GM18858 (cell line): ENCODE results near the gene REXO4.
"Not testable (repeated sequence)": the region's sequence is repeated elsewhere in the genome, so short reads cannot be mapped to it uniquely, and the experiment has no call there.

Experiments
- ATAC-seq: cut with Tn5 transposase; IDR thresholded peaks from one replicate; pipeline ENCODE4 v1.9.1; 2021; ENCODE audit not compliant: unreplicated experiment

REXO4 gene

DNA sequence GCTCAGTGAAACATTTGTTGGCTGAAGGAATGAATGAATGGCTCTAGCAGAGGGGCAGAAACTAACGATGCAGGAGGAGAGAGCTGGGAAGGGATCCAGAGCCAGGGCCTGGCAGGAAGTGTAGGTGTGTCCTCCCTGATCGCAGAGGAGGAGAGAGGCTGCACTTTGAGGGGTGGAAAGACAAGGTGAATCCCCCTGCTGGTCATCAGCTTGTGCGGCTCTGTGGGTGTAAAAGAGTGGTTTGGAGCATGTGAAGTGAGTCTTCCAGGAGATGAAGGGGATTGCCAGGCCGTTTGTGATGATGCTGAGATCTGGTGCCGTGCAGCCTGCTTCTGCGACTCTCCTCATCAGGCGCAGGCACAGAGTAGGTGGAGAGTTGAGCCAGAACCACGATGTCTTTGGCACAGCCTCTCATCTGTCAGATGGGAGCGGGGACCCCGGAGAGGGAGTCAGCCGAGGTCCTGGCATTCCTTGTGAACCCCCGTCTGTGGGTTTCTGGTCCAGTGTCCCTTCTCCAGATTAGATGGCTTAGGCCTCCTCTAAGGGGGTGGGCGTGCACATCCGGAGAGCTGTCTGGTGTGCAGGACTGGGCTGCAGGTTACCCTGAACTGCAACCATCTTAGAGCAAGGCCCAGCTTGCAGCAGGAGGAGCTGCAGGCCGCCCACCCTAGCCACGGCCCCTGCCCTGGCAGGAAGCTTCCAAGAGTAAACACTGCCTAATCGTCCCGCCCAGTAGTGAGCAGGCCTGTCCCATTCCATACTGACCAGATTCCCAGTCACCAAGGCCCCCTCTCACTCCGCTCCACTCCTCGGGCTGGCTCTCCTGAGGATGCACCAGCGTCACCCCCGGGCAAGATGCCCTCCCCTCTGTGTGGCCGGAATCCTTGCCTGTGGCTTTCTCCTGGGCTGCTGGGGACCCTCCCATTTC lies 4.1 kb upstream of the REXO4 start, which contains the start of gene ADAMTS13:
TSS of gene ADAMTS13 (plus strand) at position 753 of the 928 bp plus-strand sequence. CDS start at position 830, 77 bp downstream.
- no peak for ATAC-seq

DNA sequence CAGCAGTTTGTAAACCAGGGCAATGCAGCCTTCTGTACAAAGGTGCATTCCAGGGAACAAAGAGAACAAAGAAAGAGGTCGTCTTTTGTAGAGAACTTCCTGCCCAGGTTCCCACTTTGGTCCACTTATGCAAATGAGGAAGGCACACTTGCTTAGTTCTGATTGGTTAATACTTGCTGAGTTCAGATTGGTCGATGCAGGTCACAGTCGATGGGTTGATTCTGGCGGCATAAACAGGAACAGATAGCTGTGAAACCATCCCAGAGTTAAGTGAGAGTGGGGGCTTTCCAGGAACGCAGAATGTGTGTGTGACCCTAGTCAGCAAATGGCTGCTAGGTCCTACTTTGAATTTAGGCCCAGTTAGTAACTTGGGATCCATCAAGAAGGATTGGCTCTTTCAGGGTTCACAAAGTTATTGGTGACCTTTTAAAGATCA lies 2.6 kb upstream of the REXO4 start:
- no peak for ATAC-seq

DNA sequence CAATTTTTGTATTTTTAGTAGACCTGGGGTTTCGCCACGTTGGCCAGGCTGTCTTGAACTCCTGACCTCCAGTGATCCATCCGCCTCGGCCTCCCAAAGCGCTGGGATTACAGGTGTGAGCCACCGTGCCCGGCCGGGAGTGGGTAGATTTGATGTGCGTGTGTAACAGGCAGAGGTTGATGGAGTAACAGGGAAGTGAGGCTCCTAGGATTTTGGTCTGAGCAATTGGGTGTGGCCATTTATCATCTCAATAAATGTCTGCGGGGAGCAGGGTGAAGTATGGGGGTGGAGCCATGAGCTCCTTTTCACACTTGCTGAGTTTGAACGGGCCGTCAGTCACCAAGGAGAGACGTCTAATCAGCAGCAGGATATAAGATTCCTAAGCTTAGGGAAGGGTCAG lies 1.2 kb upstream of the REXO4 start:
- ATAC-seq: no peak

DNA sequence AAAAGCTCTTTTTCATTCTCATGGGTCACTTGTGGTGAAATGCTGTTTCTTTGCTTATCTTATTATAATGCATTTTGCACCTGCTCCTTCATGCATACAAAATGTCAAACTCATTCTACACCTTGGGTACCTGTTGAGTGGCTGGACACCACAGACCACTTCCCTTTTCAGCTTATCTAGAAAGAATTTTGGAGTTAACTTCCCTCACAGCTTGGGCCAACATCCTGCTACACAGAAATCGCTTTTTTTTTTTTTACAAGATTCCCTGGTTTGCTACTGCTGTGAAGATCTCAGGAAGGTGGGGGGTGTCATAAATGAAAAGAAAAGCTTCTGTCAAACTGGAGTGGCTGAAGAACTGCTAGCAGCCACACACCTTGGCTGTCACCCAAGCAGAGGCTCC lies 2.6 kb downstream of the REXO4 start:
- no peak for ATAC-seq

DNA sequence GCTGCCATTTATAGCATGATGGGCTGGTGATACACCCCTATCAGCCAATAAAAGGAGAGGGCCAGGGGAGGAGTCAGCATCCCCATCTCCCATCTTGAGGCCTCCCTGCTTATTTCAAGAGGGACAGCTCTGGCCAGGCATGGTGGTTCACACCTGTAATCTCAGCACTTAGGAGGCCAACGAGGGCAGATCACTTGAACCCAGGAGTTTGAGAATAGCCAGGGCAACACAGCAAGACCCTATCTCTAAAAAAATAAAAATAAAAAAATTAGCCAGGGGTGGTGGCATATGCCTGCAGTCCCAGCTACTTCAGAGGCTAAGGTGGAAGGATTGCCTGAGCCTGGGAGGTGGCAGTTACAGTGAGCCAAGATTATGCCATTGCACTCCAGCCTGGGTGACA lies 9.8 kb downstream of the REXO4 start:
- ATAC-seq: no peak

DNA sequence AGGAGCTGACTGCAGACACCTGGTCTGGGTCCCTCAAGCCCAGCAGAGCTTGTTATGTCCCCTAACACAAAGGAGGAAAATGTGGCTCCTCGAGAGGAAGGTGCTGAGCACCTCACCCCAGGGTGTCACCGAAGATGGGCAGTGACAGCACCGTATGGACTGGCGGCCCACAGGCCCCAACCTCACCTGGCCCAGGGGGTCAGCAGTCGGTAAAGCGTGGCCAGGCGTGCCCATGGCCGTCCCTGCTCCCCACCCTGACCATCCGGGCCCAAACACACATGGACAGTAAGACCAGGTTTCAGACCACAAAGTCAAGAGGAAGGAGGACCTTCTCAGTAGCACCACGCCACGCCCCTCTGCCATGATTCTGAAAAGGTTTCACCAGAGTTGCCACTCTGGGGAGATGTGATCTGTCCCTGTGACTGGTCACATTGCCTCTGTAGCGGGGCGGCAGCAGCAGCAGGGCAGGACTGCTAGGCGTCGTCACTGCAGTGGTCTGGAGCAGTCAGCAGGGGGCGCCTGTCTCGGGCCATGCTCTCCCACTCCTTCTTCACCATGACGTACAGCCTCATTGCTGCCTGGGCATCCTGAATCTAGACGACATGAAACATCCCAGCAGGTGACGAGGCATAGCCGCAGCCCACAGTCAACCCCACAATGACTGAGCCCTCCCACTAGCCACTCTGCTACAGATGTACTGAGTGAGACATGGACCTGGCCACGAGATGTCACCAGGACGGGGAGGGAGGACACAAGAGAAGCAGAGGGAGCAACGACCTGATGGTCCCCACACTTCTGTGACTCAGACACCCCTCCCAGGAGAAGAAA lies 11.1 kb downstream of the REXO4 start:
- no peak for ATAC-seq

DNA sequence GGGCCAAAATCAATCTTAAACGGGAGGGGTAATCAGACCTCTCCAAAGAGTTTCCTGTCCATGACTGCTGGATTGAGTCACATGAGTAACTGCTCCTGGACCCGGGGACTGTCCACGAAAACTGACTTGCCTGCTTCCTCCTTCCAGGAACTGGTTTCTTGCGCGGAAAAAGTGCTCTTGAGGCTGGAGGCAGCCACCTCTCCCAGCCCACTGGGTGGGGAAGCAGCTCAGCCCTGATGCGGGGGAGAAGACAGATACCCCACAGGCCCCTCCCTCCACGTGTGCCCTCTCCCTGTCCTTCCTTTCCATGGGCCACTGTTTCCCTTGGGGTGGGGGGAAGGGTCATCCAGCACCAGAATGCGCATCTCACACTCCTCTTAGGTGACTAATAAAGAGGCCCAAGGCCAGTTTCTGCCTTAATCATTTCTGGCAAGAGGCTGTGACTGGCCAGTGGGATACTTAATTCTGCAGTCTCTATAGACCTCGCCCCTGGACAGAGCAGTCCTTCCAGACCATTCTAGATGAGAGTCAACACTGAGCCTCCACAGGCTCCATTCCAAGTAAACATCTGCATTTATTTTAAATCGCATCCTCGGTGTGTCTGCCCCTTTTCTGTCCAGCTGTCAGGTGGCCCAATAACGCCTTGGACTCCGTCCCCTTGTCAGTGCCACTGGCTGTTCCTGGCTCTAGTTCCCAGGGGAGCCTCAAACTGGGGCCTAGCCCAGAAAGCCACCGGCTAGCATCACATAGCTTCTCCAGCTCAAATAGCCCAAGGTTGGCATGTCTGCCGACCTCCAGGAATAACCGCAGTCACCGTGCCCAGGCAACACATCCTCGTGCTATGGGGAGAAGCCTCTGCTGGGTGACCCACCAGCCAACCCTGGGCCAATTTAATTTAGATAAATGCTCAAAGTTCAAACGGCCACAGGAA lies 12.0 kb downstream of the REXO4 start:
- no peak for ATAC-seq

DNA sequence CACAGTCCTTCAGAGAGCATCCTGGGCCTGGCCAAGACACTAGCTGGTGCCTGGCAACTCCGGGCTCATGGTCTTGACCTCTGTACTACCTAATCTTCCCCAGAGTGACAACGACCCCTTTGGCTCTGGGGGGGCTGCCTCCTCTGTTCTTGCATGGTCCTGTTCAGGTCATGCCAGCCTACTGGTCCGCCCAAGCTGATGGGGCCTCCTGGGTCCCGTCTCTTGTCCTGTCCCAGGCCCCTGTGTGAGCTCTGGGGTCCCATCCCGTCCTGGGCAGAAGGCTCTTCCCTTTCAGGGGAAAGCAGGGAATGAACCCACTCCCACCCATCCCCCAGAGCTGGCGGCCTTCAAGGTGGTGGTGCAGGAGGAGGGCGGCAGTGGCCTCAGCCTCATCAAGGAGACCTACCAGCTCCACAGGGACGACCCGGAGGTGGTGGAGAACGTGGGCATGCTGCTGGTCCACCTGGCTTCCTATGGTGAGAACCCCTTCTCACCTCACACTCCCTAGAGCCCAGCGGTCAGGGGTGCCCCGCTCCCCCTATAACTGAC lies 13.3 kb downstream of the REXO4 start:
- no peak for ATAC-seq

DNA sequence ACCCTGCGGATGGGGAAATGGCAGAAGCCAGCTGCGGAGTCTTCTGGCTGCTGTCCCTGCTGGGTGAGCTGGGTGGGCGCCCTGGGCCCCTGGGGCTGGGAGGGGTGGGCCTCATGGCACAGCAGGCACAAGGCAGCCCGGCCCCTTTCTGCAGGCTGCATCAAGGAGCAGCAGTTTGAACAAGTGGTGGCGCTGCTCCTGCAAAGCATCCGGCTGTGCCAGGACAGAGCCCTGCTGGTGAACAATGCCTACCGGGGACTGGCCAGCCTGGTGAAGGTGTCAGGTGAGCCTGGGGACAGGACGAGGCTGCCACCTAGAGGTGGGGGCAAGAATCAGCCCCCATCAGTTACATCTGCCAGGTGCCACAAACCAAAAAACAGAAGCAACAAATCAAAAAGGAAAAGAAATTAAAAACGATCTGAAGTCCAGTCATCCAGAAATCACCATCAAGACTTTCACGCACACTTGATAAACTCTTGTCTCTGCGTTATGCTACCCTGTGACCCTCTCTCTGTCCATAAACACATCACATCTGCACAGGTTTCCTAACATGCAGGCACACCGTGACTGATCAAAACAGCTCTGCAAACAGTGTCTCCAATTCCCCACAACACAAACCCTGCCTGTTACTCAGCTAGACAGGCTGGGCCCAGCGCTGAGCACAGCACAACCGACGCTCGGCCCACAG lies 13.9 kb downstream of the REXO4 start:
- ATAC-seq: no peak

DNA sequence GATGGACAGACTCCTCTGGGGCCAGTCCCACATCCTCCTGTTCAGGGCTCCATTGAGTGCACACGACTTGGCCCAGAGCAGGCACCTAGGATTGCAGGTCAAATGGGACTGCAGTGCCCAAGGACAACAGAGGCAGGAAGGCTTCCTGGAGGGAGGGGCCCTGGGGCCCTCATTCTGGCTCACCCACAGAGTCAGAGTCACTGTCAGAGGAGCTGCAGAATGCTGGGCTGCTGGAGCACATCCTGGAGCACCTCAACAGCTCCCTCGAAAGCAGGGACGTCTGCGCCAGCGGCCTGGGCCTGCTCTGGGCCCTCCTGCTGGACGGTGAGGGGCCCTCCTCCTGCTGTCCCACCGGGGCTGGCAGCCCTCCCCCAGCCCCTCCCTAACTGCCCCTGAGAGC lies 15.1 kb downstream of the REXO4 start:
- ATAC-seq: no peak

DNA sequence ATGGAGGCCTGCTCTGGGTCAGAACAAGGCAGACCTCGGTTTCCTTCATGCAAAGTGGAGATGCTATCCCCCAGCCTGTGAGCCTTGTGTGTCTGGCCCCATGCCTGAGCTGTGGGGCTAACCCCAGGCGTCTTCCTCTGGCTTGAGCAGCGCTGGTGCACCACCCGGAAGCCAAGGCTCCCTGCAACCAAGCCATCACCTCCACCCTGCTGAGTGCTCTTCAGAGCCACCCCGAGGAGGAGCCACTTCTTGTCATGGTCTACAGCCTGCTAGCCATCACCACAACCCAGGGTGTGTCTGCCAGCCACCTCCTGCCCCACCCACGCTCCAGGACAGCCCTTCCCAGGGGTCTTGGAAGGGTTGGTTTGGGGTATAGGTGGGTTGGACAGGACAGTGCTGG lies 16.2 kb downstream of the REXO4 start:
- no peak for ATAC-seq

DNA sequence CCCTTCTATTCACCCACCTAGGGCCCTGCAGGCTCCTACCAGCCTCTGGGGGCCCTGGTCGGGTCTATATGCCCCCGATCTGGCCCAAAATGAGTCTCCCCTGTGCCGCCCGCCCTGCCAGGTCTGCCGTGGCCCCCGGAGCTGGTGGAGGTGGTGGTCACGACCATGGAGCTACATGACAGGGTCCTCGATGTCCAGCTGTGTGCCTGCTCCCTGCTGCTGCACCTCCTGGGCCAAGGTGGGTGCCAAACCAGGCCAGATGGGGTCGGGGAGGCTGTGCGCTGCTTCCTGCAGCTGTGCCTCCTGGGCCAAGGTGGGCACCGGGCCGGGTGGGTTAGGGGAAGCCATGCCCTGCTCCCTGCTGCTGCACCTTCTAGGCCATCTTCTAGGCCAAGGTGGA lies 17.5 kb downstream of the REXO4 start:
- no peak for ATAC-seq

DNA sequence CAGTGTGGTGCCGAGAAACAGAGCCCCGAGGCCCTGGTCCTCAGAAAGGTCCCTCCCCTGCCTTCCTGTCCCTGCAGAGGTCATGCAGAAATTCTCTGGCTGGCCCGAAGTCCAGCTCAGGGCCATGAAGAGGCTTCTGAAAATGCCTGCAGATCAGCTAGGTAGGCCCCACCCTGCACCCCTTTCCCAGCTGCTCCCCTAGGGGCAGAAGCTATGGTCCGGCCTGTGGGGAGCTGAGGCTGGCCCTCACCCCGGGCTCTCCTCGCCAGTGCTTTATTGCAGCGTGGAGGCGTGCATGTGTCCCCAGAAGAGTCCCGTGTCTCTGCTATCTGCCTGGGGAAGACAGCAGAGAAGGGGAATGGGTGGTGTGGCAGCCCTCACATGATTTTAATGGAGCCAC lies 19.9 kb downstream of the REXO4 start:
- no peak for ATAC-seq

DNA sequence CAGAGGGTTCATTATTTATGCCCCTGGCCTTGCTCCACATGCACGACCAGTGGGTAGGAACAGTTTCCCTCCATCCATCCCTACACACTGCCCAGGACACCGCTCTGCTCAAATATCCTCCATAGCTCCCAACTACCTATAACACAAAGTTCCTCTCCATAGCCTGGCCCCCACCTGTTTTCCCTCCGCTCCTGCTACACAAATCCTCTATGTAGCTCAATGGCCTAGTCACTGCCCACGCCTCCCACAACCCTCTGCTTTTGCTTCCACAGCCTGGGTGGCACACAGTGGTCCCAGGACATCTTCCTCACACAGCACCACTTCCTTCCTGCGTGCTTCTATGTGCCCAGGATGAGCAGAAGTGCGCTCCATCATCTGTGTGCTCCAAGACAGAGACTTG lies 20.4 kb downstream of the REXO4 start:
- ATAC-seq: no peak

DNA sequence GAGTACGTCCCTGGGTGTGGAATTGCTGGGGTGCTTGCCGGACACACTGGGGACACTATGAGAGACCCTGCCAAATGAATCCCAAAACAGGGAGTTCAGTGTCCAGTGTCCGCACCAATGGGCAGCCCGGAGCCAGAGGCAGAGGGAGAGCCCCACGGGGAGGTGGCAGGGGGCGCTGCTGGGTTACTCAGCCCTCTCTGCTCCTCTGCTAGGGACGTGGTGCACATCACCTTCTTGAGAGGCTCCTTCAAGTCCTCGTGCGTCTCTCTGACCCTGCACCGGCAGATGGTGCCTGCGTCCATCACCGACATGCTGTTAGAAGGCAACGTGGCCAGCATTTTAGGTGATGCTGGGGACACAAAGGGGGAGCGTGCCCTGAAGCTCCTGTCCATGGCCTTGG lies 20.9 kb downstream of the REXO4 start:
- no peak for ATAC-seq

DNA sequence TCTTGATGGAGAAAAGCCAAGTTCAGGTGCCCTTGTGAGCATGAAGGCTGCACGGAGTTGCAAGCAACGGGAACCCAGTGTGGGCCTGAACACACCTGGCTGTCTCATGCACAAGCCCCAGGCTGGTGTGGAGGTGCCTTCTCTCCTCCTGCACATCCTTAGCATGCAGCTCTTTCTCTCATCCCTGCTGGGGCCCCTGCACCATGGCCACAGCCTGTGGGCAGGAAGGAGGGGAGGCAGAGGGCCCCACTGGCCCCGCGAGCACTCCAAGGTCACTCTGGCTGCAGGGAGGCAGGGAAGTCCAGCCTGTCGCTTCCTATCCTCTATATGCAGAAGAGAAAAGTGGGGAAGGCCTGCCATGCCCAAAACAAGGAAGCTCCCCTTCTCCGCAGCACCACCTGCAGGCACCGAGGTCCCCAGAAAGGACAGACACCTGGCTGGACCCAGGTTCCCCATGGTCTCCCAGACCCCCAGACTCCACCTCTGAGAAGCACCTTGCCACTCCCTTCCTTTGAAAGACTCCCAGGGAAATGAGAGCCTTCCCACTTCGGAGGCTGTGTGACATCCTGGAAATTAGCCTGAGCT lies 23.0 kb downstream of the REXO4 start:
- ATAC-seq: no peak

DNA sequence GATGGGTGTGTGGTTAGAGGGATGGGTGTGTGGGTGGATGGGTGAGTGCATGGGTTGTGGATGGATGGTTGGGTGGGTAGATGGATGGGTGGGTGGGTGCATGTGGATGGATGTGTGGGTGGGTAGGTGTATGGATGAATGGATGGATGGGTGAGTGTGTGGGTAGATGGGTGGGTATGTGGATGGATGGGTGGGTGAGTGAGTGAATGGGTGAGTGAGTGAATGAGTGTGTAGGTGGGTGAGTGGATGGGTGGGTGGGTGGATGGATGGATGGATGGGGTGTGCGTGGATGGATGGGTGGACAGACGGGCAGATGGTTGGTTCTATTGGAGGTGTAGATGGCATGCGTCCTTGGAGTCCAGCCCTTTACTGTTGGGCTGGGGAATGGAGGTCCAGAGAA lies 24.4 kb downstream of the REXO4 start:
- ATAC-seq: no peak

DNA sequence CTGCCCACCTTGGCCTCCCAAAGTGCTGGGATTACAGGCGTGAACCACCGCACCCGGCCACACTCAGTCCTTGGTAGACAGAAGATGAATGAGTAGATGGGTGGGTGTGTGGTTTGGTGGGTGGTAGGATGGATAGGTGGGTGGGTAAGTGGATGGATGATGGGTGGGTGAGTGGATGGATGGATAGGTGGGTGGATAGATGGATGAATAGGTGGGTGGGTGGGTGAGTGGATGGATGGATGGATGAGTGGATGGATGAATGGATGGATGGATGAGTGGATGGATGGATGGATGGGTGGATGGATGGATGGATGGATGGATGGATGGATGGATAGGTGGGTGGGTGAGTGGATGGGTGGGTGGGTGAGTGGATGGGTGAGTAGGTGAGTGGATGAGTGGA lies 25.5 kb downstream of the REXO4 start:
- ATAC-seq: not testable (repeated sequence)

DNA sequence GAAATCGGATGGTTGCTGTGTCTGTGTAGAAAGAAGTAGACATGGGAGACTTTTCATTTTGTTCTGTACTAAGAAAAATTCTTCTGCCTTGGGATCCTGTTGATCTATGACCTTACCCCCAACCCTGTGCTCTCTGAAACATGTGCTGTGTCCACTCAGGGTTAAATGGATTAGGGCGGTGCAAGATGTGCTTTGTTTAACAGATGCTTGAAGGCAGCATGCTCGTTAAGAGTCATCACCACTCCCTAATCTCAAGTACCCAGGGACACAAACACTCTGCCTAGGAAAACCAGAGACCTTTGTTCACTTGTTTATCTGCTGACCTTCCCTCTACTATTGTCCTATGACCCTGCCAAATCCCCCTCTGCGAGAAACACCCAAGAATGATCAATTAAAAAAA lies 26.4 kb downstream of the REXO4 start:
- ATAC-seq: not testable (repeated sequence)

DNA sequence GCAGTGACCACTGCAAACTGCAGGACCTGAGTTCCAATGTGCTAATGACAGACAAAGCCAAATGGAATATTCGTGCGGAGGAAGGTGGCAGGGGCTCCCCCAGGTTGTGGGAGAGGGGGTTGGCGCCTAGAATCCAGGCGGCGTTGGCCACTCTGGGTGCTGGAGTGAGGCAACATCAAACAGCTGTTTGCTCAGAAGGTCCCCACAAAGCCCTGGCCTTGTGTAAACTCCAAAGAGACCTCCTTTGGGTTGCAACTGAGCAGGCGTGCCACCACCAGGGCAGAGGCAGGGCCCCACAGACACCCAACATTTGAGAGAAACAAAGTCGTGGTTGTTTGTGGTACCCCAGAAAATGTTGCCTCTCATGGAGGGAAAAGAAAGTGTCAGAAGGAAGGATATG lies 27.1 kb downstream of the REXO4 start:
- ATAC-seq: no peak
